NCI-H2029 treated with DMSO at 0.1 percent for 48 hours (cell line): ENCODE data around the gene ATOH1.

Experiments
- DNase-seq: peaks from one replicate; lab custom pipeline; 2025; lab: John Stamatoyannopoulos, UW

Gene ATOH1

DNA sequence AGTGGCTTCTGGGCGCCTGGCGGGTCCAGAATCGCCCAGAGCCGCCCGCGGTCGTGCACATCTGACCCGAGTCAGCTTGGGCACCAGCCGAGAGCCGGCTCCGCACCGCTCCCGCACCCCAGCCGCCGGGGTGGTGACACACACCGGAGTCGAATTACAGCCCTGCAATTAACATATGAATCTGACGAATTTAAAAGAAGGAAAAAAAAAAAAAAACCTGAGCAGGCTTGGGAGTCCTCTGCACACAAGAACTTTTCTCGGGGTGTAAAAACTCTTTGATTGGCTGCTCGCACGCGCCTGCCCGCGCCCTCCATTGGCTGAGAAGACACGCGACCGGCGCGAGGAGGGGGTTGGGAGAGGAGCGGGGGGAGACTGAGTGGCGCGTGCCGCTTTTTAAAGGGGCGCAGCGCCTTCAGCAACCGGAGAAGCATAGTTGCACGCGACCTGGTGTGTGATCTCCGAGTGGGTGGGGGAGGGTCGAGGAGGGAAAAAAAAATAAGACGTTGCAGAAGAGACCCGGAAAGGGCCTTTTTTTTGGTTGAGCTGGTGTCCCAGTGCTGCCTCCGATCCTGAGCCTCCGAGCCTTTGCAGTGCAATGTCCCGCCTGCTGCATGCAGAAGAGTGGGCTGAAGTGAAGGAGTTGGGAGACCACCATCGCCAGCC is at the start of gene ATOH1:
Gene ATOH1 (plus strand): TSS at position 422 of the 663 bp plus-strand sequence. CDS start 174 bp downstream, at position 596.
- DNase-seq = no peak

GRCh38 chr4:93779228-93779627 is 49.3 kb upstream of the ATOH1 start:
- no peak for DNase-seq

GRCh38 chr4:93780080-93780479 is 48.5 kb upstream of the ATOH1 start:
- no peak for DNase-seq

GRCh38 chr4:93781198-93781597 is 47.4 kb upstream of the ATOH1 start:
- DNase-seq = no peak

- no peak for DNase-seq
Observed at GRCh38 chr4:93786149-93786548, 42.4 kb upstream of the ATOH1 start.

DNA sequence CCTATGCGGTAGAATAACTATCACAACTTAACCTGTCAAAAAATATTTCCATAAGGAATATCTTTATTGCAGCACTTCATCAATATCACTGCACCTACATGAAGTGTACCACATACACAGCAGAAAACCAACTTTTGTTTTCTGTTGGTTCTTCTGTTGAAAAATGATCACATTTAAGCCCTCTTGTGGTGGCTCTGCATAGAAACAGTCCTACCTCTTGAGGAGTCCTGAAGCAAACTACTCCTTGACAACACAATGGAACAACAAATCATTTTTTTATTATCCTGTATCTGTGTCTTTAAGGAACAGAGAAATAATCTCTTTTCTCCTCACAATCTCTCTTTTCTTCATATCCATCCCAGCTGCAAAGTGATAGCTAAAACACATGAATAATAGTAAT is 39.8 kb upstream of the ATOH1 start:
- no peak for DNase-seq

DNA sequence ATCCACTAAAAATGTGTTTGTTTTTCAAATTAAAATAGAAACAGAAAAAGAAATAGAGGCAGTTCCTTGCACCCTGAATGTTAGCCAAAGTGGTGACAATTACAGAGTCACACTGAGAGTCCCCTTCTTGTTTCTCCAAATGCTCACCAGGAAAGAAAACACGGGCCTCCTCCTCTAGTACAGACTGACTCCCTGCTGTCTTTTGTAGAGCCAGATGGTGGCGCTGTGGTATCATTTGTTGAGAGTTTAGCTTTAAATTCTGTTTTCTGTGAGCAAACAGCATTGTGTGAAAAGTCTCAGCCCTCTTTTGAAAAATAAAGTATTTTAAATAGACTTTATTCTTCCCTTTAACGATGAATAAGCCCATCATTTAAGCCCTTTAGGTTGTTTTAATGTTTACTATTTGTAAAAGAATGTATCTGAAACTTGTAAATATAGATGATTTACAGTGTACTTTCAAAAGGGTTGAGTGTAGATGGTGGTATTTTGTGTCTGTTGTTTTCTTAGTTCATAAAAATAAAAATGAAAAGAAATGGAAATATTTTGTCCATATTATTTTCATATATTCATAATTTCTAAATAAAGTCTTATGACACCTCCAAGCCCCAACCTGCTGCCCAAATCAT is 36.9 kb upstream of the ATOH1 start:
- peak; percentile 9 for DNase-seq

DNA sequence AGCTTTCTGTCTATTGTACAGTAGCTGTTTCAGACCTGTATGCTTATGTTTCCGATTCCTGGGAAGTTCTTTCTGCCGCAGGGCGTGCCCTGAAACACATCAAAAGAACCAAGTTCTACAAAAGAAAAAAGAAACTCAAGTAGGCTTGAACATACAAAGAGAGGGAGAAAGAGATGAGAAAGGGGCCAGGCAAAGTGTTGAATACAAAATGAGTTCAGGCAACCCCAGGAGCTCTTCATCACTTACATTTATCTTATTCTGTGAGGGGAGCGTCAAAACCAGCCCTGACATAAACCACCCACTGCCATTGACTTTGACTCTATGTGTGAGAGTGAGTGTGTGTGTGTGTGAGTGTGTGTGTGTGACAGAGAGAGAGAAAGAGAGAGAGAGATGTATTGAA is 26.5 kb upstream of the ATOH1 start:
- no peak for DNase-seq

DNA sequence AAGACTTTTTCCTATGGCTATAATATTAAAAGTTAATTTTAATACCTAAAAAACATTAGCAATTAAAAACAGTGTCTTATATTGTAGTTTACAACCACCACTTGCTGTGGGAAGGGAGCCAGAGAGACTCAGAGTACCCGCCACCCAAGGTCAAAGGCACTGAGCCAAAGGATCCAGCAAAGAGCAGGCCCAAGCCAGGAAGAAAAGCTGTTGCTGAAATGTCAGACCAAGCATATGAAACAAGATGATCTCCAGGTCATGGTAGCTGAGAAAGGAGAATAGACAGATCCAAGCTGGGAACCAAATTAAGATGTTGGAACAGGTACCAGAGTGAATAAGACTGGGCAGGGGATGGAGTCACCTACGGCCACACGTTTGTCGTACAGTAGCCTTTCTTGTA is 18.8 kb upstream of the ATOH1 start:
- no peak for DNase-seq

GRCh38 chr4:93810340-93810992 is 18.1 kb upstream of the ATOH1 start:
- DNase-seq = no peak

- no peak for DNase-seq
Observed at GRCh38 chr4:93813092-93813491, 15.5 kb upstream of the ATOH1 start.

DNA sequence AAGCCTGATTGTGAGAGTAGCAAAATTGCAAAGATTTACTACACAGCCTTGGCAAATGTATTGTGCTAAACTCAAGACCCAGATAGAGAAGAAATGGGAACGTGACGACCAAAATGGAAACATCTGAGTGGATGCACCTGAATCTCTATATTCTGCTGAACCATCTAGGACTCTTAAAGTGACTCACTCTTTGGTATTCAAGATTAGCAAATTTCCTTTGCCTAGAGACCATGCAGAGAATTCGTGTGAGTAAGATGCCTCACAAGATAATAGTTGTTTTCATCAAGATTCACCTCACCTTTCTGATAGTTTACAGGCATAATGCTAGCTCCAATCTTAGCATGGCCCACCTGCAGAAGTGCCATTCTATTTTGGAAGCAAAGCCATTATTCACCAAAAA is 14.4 kb upstream of the ATOH1 start:
- DNase-seq = no peak

DNA sequence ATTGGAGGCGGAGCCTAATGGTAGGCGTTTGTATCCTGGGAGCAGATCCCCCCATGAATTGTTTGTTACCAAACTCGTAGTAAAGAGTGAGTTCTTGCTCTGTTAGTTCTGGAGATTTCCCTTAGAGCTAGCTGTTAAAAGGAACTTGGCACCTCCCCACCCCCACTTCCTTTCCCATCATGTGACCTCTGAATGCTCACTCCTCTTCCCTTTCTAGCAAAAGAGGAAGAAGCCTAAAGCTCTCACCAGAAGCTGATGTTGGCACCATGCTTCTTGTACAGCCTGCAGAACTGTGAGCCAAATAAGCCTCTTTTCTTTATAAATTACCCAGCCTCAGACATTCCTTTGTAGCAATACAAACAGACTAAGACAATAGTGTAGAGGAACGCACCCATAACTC is 13.8 kb upstream of the ATOH1 start:
- no peak for DNase-seq

- DNase-seq = no peak
Observed at GRCh38 chr4:93825551-93826216, 2.9 kb upstream of the ATOH1 start.

DNA sequence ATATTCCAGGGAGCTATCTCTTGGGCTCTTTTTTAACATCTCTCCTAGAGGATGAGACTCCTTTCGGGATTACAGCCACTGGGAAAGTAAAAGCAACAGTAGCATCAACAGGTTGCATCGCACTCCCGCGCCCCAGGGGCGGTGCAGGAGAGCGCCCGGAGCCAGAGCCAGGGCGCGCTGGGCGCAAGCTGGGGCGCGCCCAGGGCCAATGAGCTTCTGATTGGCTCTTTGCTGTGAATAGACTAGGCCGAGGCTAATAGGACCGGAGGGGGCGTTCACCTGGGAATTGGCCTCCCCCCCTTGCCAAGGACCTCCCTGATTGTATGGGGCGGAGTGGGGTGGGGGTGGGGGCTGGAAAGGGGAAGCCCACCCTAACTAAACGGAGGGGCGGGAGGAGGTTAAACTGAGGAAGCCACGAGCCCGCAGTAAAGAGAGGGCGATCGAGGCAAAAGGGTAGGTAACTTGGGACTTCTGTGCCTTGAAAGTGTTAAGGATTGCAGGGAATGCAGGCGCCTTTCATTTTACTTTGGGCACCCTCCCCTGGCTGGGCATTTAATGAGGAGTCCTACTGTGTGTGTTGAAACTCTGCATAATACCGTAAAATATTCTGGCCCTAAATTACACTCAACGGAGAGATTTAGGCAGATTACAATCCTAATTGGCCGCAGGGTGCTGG is 1.1 kb upstream of the ATOH1 start:
- no peak for DNase-seq

GRCh38 chr4:93828995-93829819 is 654 bp downstream of the ATOH1 start:
- DNase-seq = no peak

GRCh38 chr4:93829820-93830687 is 1.5 kb downstream of the ATOH1 start:
- no peak for DNase-seq

DNA sequence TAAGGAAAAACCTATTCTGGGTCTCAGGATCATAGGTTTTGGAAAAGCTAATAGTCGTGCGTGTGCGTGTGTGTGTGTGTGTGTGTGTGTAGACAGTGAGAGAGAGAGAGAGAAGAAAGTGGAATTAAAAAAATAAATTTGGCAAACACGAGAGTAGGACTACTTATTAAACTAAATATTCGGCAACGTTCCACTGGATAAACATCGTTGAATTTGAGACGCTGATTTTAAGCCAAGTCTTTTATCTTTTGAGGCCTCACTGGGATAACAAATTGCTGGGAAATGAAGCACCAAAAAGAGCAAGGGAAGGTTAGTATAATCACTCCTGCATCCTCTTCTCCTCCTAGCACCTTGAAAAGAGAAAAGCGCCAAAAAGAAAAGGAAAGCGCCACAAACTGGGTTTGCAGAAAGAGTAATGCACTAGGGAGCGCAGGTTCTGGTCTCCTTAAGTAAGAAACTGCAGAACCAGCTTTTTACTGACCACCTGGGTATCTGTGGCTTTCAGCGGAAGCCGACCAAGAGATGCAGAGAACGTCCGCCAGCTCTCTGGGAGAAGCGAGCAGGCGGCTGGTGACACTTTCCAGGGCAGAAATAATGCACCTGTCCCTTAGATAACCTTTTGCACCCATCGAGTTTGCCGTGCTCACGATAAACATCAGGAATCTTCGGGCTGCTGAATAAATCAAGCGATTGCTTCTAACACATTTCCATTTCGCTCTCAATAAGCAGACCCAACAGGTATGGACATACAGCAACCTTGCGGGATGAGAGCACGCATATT is 3.4 kb downstream of the ATOH1 start:
- no peak for DNase-seq

GRCh38 chr4:93834249-93835066 is 5.9 kb downstream of the ATOH1 start:
- DNase-seq = no peak
